ENCODE data around the gene KRT33B.

- no peak for TF ChIP-seq CTCF (IDR thresholded peaks at IDR 0.05)
- TF ChIP-seq POLR2A (IDR thresholded peaks at IDR 0.05): no peak
Observed at GRCh38 chr17:41407226-41407625, 37.6 kb upstream of the KRT33B start.

All from adrenal gland (tissue), 5 donors.